Activated naive CD4-positive, alpha-beta T cell treated with Interleukin-2 at 50 U/mL for 16 hours (primary cell): ENCODE results near the gene ANO1.

ENCODE experiments used
- DNase-seq: peaks from one replicate; pipeline ENCODE4 v3.0.0-alpha.2; 2020

The ANO1 gene

GRCh38 chr11:70054004-70054403 lies 24.1 kb upstream of the ANO1 start:
- no peak for DNase-seq

GRCh38 chr11:70055444-70055843 lies 22.7 kb upstream of the ANO1 start:
- no peak for DNase-seq

GRCh38 chr11:70057080-70057479 lies 21.0 kb upstream of the ANO1 start:
- DNase-seq, result no peak

- DNase-seq, result no peak
These were observed 18.1 kb upstream of the ANO1 start for GRCh38 chr11:70059971-70060370.

GRCh38 chr11:70060611-70061293 lies 17.4 kb upstream of the ANO1 start:
- no peak for DNase-seq

GRCh38 chr11:70061734-70062133 lies 16.4 kb upstream of the ANO1 start:
- DNase-seq, result no peak

GRCh38 chr11:70063121-70063520 lies 15.0 kb upstream of the ANO1 start:
- no peak for DNase-seq

- no peak for DNase-seq
These were observed 14.6 kb upstream of the ANO1 start for GRCh38 chr11:70063555-70063954.

- DNase-seq, result no peak
These were observed 13.9 kb upstream of the ANO1 start for GRCh38 chr11:70064008-70064725.

- DNase-seq, result no peak
These were observed 13.3 kb upstream of the ANO1 start for GRCh38 chr11:70064726-70065317.

- no peak for DNase-seq
These were observed 12.6 kb upstream of the ANO1 start for GRCh38 chr11:70065318-70066135.

- DNase-seq, result no peak
These were observed 12.0 kb upstream of the ANO1 start for GRCh38 chr11:70066136-70066520.

- DNase-seq, result no peak
These were observed 11.5 kb upstream of the ANO1 start for GRCh38 chr11:70066628-70067027.

GRCh38 chr11:70067036-70067435 lies 11.1 kb upstream of the ANO1 start:
- DNase-seq, result no peak

- no peak for DNase-seq
These were observed 10.4 kb upstream of the ANO1 start for GRCh38 chr11:70067591-70068341.

GRCh38 chr11:70068345-70068744 lies 9.8 kb upstream of the ANO1 start:
- no peak for DNase-seq

GRCh38 chr11:70068950-70069349 lies 9.2 kb upstream of the ANO1 start:
- no peak for DNase-seq

GRCh38 chr11:70070706-70071105 lies 7.4 kb upstream of the ANO1 start:
- DNase-seq, result no peak

GRCh38 chr11:70071996-70072395 lies 6.1 kb upstream of the ANO1 start:
- DNase-seq, result no peak

- DNase-seq, result no peak
These were observed 5.7 kb upstream of the ANO1 start for GRCh38 chr11:70072461-70072860.

- DNase-seq, result no peak
These were observed 5.0 kb upstream of the ANO1 start for GRCh38 chr11:70072861-70073755.
